ENCODE measurements around the gene NACC1. TPM values are rescaled to one million over a fixed set of nuclear protein-coding genes. Genes with fewer than 3 reads are reported as not detected.

Gene NACC1
- total and polyA plus RNA-seq, 2 donors (not counting 3 experiments of a cell fraction or from before 2014, with no cell fraction given) = 97.6 to 120 TPM

DNA sequence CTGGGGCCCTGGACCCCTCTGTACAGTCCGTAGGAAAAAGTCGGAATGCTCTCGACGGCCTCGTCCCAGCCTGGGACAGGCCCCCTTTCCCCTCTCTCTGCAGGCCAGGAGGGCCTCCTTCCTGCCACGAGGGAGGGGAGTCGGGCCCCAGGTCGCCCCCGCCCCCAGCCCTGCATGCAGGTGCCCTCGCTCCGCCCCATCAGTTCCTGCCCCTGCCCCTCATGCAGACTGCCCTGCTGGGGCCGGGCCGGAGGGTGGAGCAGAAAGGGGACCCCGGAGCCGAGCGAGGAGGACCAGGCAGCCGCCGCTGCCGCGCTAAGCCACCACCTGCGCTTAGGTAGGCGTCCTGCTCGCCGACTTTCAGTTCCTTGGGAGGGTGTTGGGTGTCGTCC lies 22.7 kb upstream of the NACC1 start:
- H2AFZ ChIP-seq (ENCODE audit: low read depth, low read length) = no peak overlapping the region
- dilution Hi-C loops (cut with MboI; ENCODE audit: extremely low pct_ligation_motif_present, low sequenced_read_pairs) = no loop called here
- no peak overlapping the region for H3K27ac ChIP-seq (ENCODE audit: insufficient read depth, low read depth, low read length)

More for the DNA sequence above, 22.7 kb upstream of the NACC1 start:
- intact Hi-C loops (cut with micrococcal nuclease) = loop anchor here (5.0 kb wide), 1 partner anchor 373 kb away; the partner anchor contains the start of gene TNPO2
- ChIA-PET POLR2A (interaction anchor here (0.6 to 2.1 kb wide), 3 partner anchors 58 to 204 kb away, joined by 3 to 8 read pairs (median 6); partner anchors contain the start of gene GCDH), CTCF (interaction anchor here (1.2 to 8.5 kb wide), 9 partner anchors 10 to 130 kb away, joined by 3 to 543 read pairs (median 23); no protein-coding TSS in a partner anchor)
- no peak overlapping the region for H3K4me2 ChIP-seq (ENCODE audit: insufficient read depth, low read length)
- H3K4me3 ChIP-seq (replicated peaks in 1 of 3; ENCODE audit: insufficient read depth in 1 of 3, low read depth in 1 of 3, low read length in 3 of 3) = no peak overlapping the region
- TF ChIP-seq EZH2 (IDR thresholded peaks at IDR 0.05; ENCODE audit: borderline replicate concordance, low read depth, low read length, severe bottlenecking) (no peak), POLR2AphosphoS5 (IDR thresholded peaks at IDR 0.05; ENCODE audit: insufficient read depth, low read depth, low read length) (no peak), GATA2 (IDR thresholded peaks at IDR 0.05; ENCODE audit: insufficient read depth, insufficient read length, low read depth, low read length) (no peak), MYC (IDR thresholded peaks at IDR 0.05; ENCODE audit: low read depth, low read length) (no peak), FOS (IDR thresholded peaks at IDR 0.05; ENCODE audit: borderline replicate concordance, insufficient read depth, low read length) (no peak), POLR2A (IDR thresholded peaks at IDR 0.05; ENCODE audit: low read depth, low read length) (no peak), MAX (IDR thresholded peaks at IDR 0.05; ENCODE audit: insufficient read depth, insufficient read length) (no peak), JUN (IDR thresholded peaks at IDR 0.05; ENCODE audit: borderline replicate concordance, insufficient read depth, insufficient read length, low read depth) (no peak)
- TF ChIP-seq, protein P1, sequence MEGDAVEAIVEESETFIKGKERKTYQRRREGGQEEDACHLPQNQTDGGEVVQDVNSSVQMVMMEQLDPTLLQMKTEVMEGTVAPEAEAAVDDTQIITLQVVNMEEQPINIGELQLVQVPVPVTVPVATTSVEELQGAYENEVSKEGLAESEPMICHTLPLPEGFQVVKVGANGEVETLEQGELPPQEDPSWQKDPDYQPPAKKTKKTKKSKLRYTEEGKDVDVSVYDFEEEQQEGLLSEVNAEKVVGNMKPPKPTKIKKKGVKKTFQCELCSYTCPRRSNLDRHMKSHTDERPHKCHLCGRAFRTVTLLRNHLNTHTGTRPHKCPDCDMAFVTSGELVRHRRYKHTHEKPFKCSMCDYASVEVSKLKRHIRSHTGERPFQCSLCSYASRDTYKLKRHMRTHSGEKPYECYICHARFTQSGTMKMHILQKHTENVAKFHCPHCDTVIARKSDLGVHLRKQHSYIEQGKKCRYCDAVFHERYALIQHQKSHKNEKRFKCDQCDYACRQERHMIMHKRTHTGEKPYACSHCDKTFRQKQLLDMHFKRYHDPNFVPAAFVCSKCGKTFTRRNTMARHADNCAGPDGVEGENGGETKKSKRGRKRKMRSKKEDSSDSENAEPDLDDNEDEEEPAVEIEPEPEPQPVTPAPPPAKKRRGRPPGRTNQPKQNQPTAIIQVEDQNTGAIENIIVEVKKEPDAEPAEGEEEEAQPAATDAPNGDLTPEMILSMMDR (IDR thresholded peaks at IDR 0.05; ENCODE audit: extremely low read depth in 1 of 2, insufficient read depth in 1 of 2, low read depth in 1 of 2, low read length in 2 of 2) = no peak
- no peaks in the 10 kb centered on the region for H3K9me1 ChIP-seq (replicated peaks; ENCODE audit: control insufficient read depth, extremely low read depth, insufficient read depth, low read length)
- DNase-seq (ENCODE audit: low read depth, low spot score) (no peak), FAIRE-seq (no peak)
- peaks cover 47% of the 10 kb centered on the region for H3K4me1 ChIP-seq (ENCODE audit: control insufficient read depth, extremely low read depth, insufficient read depth, low read length)
- no peak overlapping the region for H3K9ac ChIP-seq (replicated peaks; ENCODE audit: extremely low read depth, insufficient read depth, low read length)
- no TSS peak for BruUV-seq (replicated peaks)
- no peaks in the 10 kb centered on the region for H3K9me3 ChIP-seq (replicated peaks; ENCODE audit: control insufficient read depth, insufficient read depth, low read length)
- peaks cover 9% of the 10 kb centered on the region for H3K79me2 ChIP-seq (ENCODE audit: control insufficient read depth, insufficient read depth, low read length)
- H3K36me3 ChIP-seq (ENCODE audit: control insufficient read depth in 2 of 2, extremely low read depth in 1 of 2, insufficient read depth in 2 of 2, low read length in 2 of 2) = peaks cover 2 to 3% of the 10 kb centered on the region in 2 experiments
- H3K27me3 ChIP-seq (ENCODE audit: control insufficient read depth in 2 of 2, insufficient read depth in 2 of 2, low read length in 2 of 2) = no peaks in the 10 kb centered on the region
- no peaks in the 10 kb centered on the region for H4K20me1 ChIP-seq (replicated peaks; ENCODE audit: control insufficient read depth, extremely low read depth, insufficient read depth, low read length)
